GM23338 (cell line): ENCODE data around the gene CHCHD6.

Source experiments
- CTCF ChIP-seq, 2 experiments: fragments of 200-600 bp in 1 of 2; sonication (generic) in 1 of 2; conservative IDR thresholded peaks; 2 replicates each; pipeline versions ENCODE4 v1.5.1 to v1.6.1; 2016 to 2017; ENCODE audit warnings: antibody characterized with exemption in 2 of 2, low read depth in 2 of 2, mild to moderate bottlenecking in 2 of 2, moderate library complexity in 1 of 2
- EZH2phosphoT487 ChIP-seq: fragments of 200-600 bp; sonication (generic); IDR thresholded peaks from one replicate; pipeline ENCODE4 v1.8.1; 2018; ENCODE audit warnings: antibody characterized with exemption; ENCODE audit not compliant: unreplicated experiment

DNA sequence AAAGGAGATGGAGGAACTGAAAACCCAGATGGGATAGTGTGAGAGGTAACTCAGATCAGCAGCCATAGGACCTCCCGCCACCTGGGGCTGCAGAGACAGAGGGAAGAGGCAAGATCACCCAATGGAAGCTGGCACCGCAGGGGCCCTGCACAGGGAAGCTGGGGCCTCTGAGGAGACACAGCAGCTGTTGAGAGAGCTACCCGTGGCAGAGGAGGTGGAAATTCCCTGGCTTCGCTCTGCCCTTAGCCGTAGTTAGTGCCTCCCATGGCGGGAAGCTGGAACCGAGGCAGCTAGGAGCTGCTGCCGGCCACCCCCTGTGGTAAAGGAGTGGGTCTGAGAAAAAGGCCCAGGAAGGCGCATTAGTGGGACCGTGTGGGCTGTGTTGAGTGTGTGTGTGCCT lies 260.9 kb downstream of the CHCHD6 start:
- TF ChIP-seq CTCF (conservative IDR thresholded peaks at IDR 0.05; ENCODE audit: low read depth in 2 of 2) = no peak
- no peak for TF ChIP-seq EZH2phosphoT487
